Liver (tissue), 9 donors: ENCODE data around the gene ZNHIT2. TPM values are rescaled to one million over a fixed set of nuclear protein-coding genes. Genes with fewer than 3 reads are reported as not detected.
"Not testable (repeated sequence)": the region's sequence is repeated elsewhere in the genome, so short reads cannot be mapped to it uniquely, and the experiment has no call there.

Source experiments
- DNase-seq: peaks from one replicate; pipeline ENCODE4 v3.0.0-alpha.2; 2017; ENCODE audit warnings: low spot score
- H3K27ac ChIP-seq, 2 donors: one replicate each; pipeline ENCODE4 v1.7.0; 2013; ENCODE audit warnings: inconsistent platforms in 2 of 2, low read length in 2 of 2, control low read depth in 1 of 2, low read depth in 1 of 2, mild to moderate bottlenecking in 1 of 2
- H3K27me3 ChIP-seq, 4 donors: one replicate each; pipeline versions ENCODE4 v1.6.1 to v1.7.0; 2013; ENCODE audit warnings: low read length in 3 of 4, inconsistent platforms in 1 of 4, mild to moderate bottlenecking in 1 of 4, moderate library complexity in 1 of 4; ENCODE audit not compliant: control insufficient read depth in 4 of 4, insufficient read depth in 4 of 4
- H3K36me3 ChIP-seq, 4 donors: one replicate each; pipeline versions ENCODE4 v1.6.1 to v1.7.0; 2013; ENCODE audit warnings: low read length in 3 of 4, mild to moderate bottlenecking in 3 of 4, low read depth in 1 of 4, moderate library complexity in 1 of 4; ENCODE audit not compliant: control insufficient read depth in 4 of 4, insufficient read depth in 3 of 4
- H3K4me1 ChIP-seq, 4 donors: one replicate each; pipeline versions ENCODE4 v1.6.1 to v1.7.0; 2013; ENCODE audit warnings: low read length in 3 of 4, mild to moderate bottlenecking in 3 of 4, moderate library complexity in 1 of 4; ENCODE audit not compliant: control insufficient read depth in 4 of 4, insufficient read depth in 4 of 4
- H3K4me3 ChIP-seq, 3 donors: one replicate each; pipeline versions ENCODE4 v1.6.1 to v1.7.0; 2013; ENCODE audit warnings: low read length in 3 of 3, control low read depth in 1 of 3, low read depth in 1 of 3, mild to moderate bottlenecking in 1 of 3
- H3K9ac ChIP-seq, 2 donors: one replicate each; pipeline ENCODE4 v1.7.0; 2013; ENCODE audit warnings: low read length in 2 of 2, mild to moderate bottlenecking in 2 of 2, moderate library complexity in 2 of 2, control low read depth in 1 of 2, low read depth in 1 of 2
- H3K9me3 ChIP-seq, 4 donors: one replicate each; pipeline versions ENCODE4 v1.6.1 to v1.7.0; 2013; ENCODE audit warnings: low read length in 3 of 4; ENCODE audit not compliant: control insufficient read depth in 4 of 4
- ATF3 ChIP-seq: IDR thresholded peaks from 2 replicates; pipeline ENCODE4 v1.6.1; 2016; ENCODE audit warnings: antibody characterized with exemption
- EGR1 ChIP-seq, 2 donors: IDR thresholded peaks; 2 replicates each; pipeline ENCODE4 v1.6.1; 2016 to 2018; ENCODE audit warnings: antibody characterized with exemption in 2 of 2, low read depth in 2 of 2
- FOXA1 ChIP-seq: IDR thresholded peaks from 2 replicates; pipeline ENCODE4 v1.6.1; 2016; ENCODE audit warnings: antibody characterized with exemption
- FOXA2 ChIP-seq: IDR thresholded peaks from 2 replicates; pipeline ENCODE4 v1.6.1; 2016; ENCODE audit warnings: antibody characterized with exemption
- GABPA ChIP-seq, 2 donors: IDR thresholded peaks in 1 of 2; conservative IDR thresholded peaks in 1 of 2; 2 replicates each; pipeline ENCODE4 v1.6.1; 2016; ENCODE audit warnings: antibody characterized with exemption in 2 of 2, mild to moderate bottlenecking in 1 of 2, moderate library complexity in 1 of 2
- HNF4A ChIP-seq, 2 donors: conservative IDR thresholded peaks; 2 replicates each; pipeline ENCODE4 v1.6.1; 2016; ENCODE audit warnings: antibody characterized with exemption in 2 of 2, mild to moderate bottlenecking in 2 of 2
- HNF4G ChIP-seq: IDR thresholded peaks from 2 replicates; pipeline ENCODE4 v1.6.1; 2016; ENCODE audit warnings: antibody characterized with exemption
- JUND ChIP-seq, 2 donors: IDR thresholded peaks; 2 replicates each; pipeline ENCODE4 v1.6.1; 2016; ENCODE audit warnings: antibody characterized with exemption in 2 of 2
- RAD21 ChIP-seq, 2 donors: IDR thresholded peaks; 2 replicates each; pipeline ENCODE4 v1.6.1; 2016; ENCODE audit warnings: antibody characterized with exemption in 2 of 2, mild to moderate bottlenecking in 2 of 2
- REST ChIP-seq: IDR thresholded peaks from 2 replicates; pipeline ENCODE4 v1.6.1; 2016; ENCODE audit warnings: antibody characterized with exemption, mild to moderate bottlenecking
- RXRA ChIP-seq, 2 donors: IDR thresholded peaks; 2 replicates each; pipeline ENCODE4 v1.6.1; 2017 to 2018; ENCODE audit warnings: antibody characterized with exemption in 2 of 2, mild to moderate bottlenecking in 1 of 2
- SP1 ChIP-seq: IDR thresholded peaks from 2 replicates; pipeline ENCODE4 v1.6.1; 2018; ENCODE audit warnings: antibody characterized with exemption, mild to moderate bottlenecking
- TAF1 ChIP-seq: conservative IDR thresholded peaks from 2 replicates; pipeline ENCODE4 v1.6.1; 2016; ENCODE audit warnings: antibody characterized with exemption, mild to moderate bottlenecking
- YY1 ChIP-seq: IDR thresholded peaks from 2 replicates; pipeline ENCODE4 v1.6.1; 2016; ENCODE audit warnings: antibody characterized with exemption, mild to moderate bottlenecking
- ZBTB33 ChIP-seq: IDR thresholded peaks from 2 replicates; pipeline ENCODE4 v1.6.1; 2016; ENCODE audit warnings: antibody characterized with exemption
- WGBS: extraction: QIAGEN DNeasy Blood & Tissue Kit; methylation state at CpG from one replicate; pipeline ENCODE4 v1.1.7; 2013; 5-methylcytosine and 5-hydroxymethylcytosine counted together
- polyA plus RNA-seq, 2 donors: library from polyadenylated mRNA; stranded (reverse) in 1 of 2; unstranded in 1 of 2; fragments of 200-250 nt in 1 of 2; fragments of >200 nt in 1 of 2; fragmentation: Nextera tagmentation in 1 of 2; extraction: Ambion mirVana in 1 of 2; gene quantifications; one replicate each; pipeline versions ENCODE4 v1.2.1 to v1.2.3, GENCODE V29; 2013 to 2015
- total RNA-seq, 2 donors: library from RNA; depleted of rRNA; stranded (reverse); fragments of >200 nt; gene quantifications; one replicate each; pipeline ENCODE4 v1.2.3, GENCODE V29; 2014
- donor health status: healthy.
- donor health status: healthy.
- donor health status: healthy.
- donor health status: healthy.
- donor health status: healthy.

ZNHIT2 gene
- total and polyA plus RNA-seq, 4 donors, result 2.2 to 13.9 (median 6.1) TPM

GRCh38 chr11:65118891-65119669 is 1.6 kb upstream of the ZNHIT2 start:
- peak overlapping the region in 1 of 2 donors; percentile 26 for H3K27ac ChIP-seq
- H3K4me3 ChIP-seq, H3K27me3 ChIP-seq, H3K9me3 ChIP-seq, H3K9ac ChIP-seq, DNase-seq: not testable (repeated sequence)
- peaks cover 9 to 19% (median 17%) of the 10 kb centered on the region in 4 donors for H3K36me3 ChIP-seq
- 80% methylated on average over 18 of the region's 18 CpGs for WGBS
- H3K4me1 ChIP-seq, result peaks cover 13 to 65% (median 49%) of the 10 kb centered on the region in 4 donors

GRCh38 chr11:65118097-65118837 is 766 bp upstream of the ZNHIT2 start:
- H3K27ac ChIP-seq, result peak overlapping the region in 1 of 2 donors; percentile 26
- H3K4me1 ChIP-seq, result peaks cover 15 to 72% (median 56%) of the 10 kb centered on the region in 4 donors
- peaks cover 9 to 19% (median 17%) of the 10 kb centered on the region in 4 donors for H3K36me3 ChIP-seq
- H3K9me3 ChIP-seq, result no peaks in the 10 kb centered on the region
- TF ChIP-seq FOXA2 (no peak), RAD21 (IDR thresholded peaks at IDR 0.05) (peak in 1 of 2 donors; percentile 1)
- DNase-seq, result no peak
- H3K27me3 ChIP-seq, result no peaks in the 10 kb centered on the region
- no peak overlapping the region for H3K9ac ChIP-seq
- WGBS, result 83% methylated on average over 18 of the region's 18 CpGs
- H3K4me3 ChIP-seq, result no peak overlapping the region

GRCh38 chr11:65116370-65117205 is 913 bp downstream of the ZNHIT2 start:
- Histone ChIP-seq H3K36me3 (peaks cover 9 to 19% (median 17%) of the 10 kb centered on the region in 4 donors), H3K4me3 (peak overlapping the region; percentile 81 to 95 (median 90)), H3K9ac (peak overlapping the region; percentile 47 to 82), H3K27me3 (no peaks in the 10 kb centered on the region), H3K9me3 (no peaks in the 10 kb centered on the region), H3K27ac (peak overlapping the region; percentile 89 to 90), H3K4me1 (peaks cover 20 to 81% (median 62%) of the 10 kb centered on the region in 4 donors)
- WGBS, result 16% methylated on average over 68 of the region's 68 CpGs
- TF ChIP-seq HNF4G, result no peak
- TF ChIP-seq TAF1, result no peak
- TF ChIP-seq ATF3, result no peak
- TF ChIP-seq FOXA2, result no peak
- TF ChIP-seq SP1, result no peak
- no peak for TF ChIP-seq RXRA (IDR thresholded peaks at IDR 0.05)
- no peak for TF ChIP-seq EGR1 (IDR thresholded peaks at IDR 0.05; ENCODE audit: low read depth in 2 of 2)
- no peak for TF ChIP-seq REST
- TF ChIP-seq YY1, result no peak
- no peak for TF ChIP-seq HNF4A (conservative IDR thresholded peaks at IDR 0.05)
- no peak for TF ChIP-seq GABPA (IDR thresholded peaks at IDR 0.05 in 1 of 2, conservative IDR thresholded peaks at IDR 0.05 in 1 of 2)
- TF ChIP-seq RAD21 (IDR thresholded peaks at IDR 0.05), result no peak
- no peak for TF ChIP-seq ZBTB33
- no peak for TF ChIP-seq JUND (IDR thresholded peaks at IDR 0.05)
- no peak for TF ChIP-seq FOXA1
- DNase-seq, result no peak
